Heart left ventricle (tissue), 13 donors: ENCODE results near the gene MYH7B.

Source experiments
- POLR2A ChIP-seq, 2 donors: fragments of 450-650 bp; IDR thresholded peaks; one replicate each; pipeline ENCODE4 v1.6.1; 2017; ENCODE audit warnings: antibody characterized with exemption in 2 of 2, mild to moderate bottlenecking in 2 of 2, moderate library complexity in 2 of 2
- TF ChIP-seq, protein P1 (sequence below), 12 donors: fragments of 200-600 bp; sonication (generic) in 4 of 12; IDR thresholded peaks; one replicate each; pipeline versions ENCODE4 v1.5.0 to v1.8.0; 2018 to 2022; ENCODE audit warnings: antibody characterized with exemption in 12 of 12, mild to moderate bottlenecking in 5 of 12
- donor health status: ischemic (EF 13 %, LVEDD 7.1; RV severe dilation, severe dysfunction).
- donor health status: DM: no; HTN: yes; CAD: no.
- donor health status: DM: no; HTN: no; CAD: no.
- donor health status: ischemic (EF 25% LVEDD 6.9; RV normal size, moderate dysfunction).
- donor health status: ischemic (EF 25% LVEDD 5.7; RV mildly dilated, moderate dysfunction).
- donor health status: ischemic (EF 35%, LVEDD 5.7; RV mildly dilated, moderate dysfunction).
- donor health status: nonischemic (EF 11% LVEDD 7.7; RV severe dilation, severe dysfunction).
- donor health status: DM: yes; HTN: yes; CAD: no.
- donor health status: PGD.
- donor health status: ischemic (EF 29% LVEDD 5.4; RV normal size, mild dysfunction).
- donor health status: nonischemic (EF 23%, LVEDD 6.1; RV moderate dilation, normal function).

DNA sequence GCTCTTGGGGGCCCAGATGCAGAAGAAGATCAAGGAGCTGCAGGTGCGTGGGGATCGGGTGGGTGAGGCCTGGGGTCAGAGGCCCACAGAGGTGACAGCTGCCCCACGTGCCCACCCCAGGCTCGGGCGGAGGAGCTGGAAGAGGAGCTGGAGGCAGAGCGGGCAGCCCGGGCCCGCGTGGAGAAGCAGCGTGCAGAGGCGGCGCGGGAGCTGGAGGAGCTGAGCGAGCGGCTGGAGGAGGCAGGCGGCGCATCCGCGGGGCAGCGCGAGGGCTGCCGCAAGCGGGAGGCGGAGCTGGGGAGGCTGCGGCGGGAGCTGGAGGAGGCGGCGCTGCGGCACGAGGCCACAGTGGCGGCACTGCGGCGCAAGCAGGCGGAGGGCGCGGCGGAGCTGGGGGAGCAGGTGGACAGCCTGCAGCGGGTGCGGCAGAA lies 41.5 kb downstream of the MYH7B start:
- TF ChIP-seq, protein P1, sequence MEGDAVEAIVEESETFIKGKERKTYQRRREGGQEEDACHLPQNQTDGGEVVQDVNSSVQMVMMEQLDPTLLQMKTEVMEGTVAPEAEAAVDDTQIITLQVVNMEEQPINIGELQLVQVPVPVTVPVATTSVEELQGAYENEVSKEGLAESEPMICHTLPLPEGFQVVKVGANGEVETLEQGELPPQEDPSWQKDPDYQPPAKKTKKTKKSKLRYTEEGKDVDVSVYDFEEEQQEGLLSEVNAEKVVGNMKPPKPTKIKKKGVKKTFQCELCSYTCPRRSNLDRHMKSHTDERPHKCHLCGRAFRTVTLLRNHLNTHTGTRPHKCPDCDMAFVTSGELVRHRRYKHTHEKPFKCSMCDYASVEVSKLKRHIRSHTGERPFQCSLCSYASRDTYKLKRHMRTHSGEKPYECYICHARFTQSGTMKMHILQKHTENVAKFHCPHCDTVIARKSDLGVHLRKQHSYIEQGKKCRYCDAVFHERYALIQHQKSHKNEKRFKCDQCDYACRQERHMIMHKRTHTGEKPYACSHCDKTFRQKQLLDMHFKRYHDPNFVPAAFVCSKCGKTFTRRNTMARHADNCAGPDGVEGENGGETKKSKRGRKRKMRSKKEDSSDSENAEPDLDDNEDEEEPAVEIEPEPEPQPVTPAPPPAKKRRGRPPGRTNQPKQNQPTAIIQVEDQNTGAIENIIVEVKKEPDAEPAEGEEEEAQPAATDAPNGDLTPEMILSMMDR (IDR thresholded peaks at IDR 0.05) = no peak
- TF ChIP-seq POLR2A (IDR thresholded peaks at IDR 0.05) = no peak
